Measurements from ENCODE around the gene MACROD2.

The MACROD2 gene

DNA sequence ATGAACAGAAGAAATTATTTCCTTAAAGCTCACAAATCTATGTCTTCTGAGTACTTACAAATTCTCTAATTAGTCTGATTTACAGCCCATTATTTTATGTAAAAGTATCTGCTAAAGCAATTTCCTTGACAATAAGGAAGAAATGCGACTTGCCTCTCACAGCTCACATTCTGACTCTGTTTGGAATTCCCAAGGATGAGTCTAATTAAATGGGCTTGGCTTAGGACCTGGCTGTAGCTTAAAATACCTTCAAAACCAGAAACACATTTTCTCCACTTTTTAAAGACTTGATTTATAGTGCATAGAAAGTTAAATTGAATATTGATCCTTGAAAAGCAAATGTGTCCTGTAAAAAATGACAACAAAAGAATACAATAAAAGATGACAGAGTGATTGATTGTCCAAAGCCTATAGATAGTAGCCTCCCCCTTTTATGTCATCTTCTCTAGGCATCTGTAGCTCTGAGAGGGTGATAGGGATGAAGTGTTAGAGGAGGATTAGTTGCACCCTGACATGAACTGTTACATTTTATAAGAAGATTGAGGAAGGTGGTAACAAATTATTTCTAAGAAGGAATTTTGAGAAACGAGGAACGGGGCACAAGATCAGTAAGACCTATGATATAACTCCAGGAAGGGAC lies 118.9 kb downstream of the MACROD2 start:
- POLR2A ChIA-PET = no interaction called here
- CTCF ChIA-PET = interaction anchor here (0.6 kb wide), 1 partner anchor 34 kb away, joined by 3 read pairs; no protein-coding TSS in a partner anchor
- Histone ChIP-seq H3K4me1 (ENCODE audit: control insufficient read depth, insufficient read depth, low read length) (no peaks in the 10 kb centered on the region), H3K27ac (ENCODE audit: extremely low read depth, low read depth, low read length) (no peak overlapping the region), H3K9me3 (ENCODE audit: control insufficient read depth, insufficient read depth, low read depth, low read length) (peaks cover 1% of the 10 kb centered on the region; the same call in 1 of the 2 replicates), H3K4me3 (ENCODE audit: low read depth, low read length) (no peak overlapping the region), H3K36me3 (ENCODE audit: control insufficient read depth in 2 of 2, insufficient read depth in 1 of 2, low read length in 2 of 2) (no peaks in the 10 kb centered on the region)
- TF ChIP-seq ZFP69B (tag by site-specific recombination; IDR thresholded peaks at IDR 0.05) (no peak), ZNF132 (tag by site-specific recombination; IDR thresholded peaks at IDR 0.05; ENCODE audit: borderline replicate concordance) (no peak), ZNF548 (tag by site-specific recombination; IDR thresholded peaks at IDR 0.05) (no peak), ZNF23 (tag by site-specific recombination; IDR thresholded peaks at IDR 0.05; ENCODE audit: borderline replicate concordance) (no peak)

DNA sequence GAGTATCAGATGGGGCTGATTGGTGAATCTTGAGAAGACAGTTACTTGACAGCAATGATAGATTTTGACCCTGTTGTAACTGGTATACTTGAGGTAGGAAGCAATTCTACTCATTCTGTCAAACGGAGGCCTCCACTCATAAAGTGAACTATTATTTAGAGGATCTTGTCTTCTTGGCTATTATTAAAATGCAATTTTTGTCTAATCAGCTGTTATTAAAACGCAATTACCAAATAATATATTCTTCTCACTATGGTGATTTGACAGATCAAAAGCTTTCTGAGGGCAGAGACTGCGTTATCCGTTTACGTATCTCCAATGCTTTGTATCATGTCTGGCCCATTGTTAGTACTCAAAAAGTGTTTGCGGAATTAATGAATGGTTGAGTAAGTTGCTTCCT lies 120.7 kb downstream of the MACROD2 start:
- no peak overlapping the region for H3K4me3 ChIP-seq (ENCODE audit: low read depth, low read length)
- ChIA-PET CTCF (no interaction called here), POLR2A (no interaction called here)
- H3K36me3 ChIP-seq (ENCODE audit: control insufficient read depth in 2 of 2, insufficient read depth in 1 of 2, low read length in 2 of 2) = no peaks in the 10 kb centered on the region
- H3K9me3 ChIP-seq (ENCODE audit: control insufficient read depth, insufficient read depth, low read depth, low read length) = no peaks in the 10 kb centered on the region
- H3K27ac ChIP-seq (ENCODE audit: extremely low read depth, low read depth, low read length) = no peak overlapping the region
- TF ChIP-seq MEIS1 (CRISPR knock-in tag; IDR thresholded peaks at IDR 0.05; ENCODE audit: borderline replicate concordance) = no peak
- TF ChIP-seq, protein P1, sequence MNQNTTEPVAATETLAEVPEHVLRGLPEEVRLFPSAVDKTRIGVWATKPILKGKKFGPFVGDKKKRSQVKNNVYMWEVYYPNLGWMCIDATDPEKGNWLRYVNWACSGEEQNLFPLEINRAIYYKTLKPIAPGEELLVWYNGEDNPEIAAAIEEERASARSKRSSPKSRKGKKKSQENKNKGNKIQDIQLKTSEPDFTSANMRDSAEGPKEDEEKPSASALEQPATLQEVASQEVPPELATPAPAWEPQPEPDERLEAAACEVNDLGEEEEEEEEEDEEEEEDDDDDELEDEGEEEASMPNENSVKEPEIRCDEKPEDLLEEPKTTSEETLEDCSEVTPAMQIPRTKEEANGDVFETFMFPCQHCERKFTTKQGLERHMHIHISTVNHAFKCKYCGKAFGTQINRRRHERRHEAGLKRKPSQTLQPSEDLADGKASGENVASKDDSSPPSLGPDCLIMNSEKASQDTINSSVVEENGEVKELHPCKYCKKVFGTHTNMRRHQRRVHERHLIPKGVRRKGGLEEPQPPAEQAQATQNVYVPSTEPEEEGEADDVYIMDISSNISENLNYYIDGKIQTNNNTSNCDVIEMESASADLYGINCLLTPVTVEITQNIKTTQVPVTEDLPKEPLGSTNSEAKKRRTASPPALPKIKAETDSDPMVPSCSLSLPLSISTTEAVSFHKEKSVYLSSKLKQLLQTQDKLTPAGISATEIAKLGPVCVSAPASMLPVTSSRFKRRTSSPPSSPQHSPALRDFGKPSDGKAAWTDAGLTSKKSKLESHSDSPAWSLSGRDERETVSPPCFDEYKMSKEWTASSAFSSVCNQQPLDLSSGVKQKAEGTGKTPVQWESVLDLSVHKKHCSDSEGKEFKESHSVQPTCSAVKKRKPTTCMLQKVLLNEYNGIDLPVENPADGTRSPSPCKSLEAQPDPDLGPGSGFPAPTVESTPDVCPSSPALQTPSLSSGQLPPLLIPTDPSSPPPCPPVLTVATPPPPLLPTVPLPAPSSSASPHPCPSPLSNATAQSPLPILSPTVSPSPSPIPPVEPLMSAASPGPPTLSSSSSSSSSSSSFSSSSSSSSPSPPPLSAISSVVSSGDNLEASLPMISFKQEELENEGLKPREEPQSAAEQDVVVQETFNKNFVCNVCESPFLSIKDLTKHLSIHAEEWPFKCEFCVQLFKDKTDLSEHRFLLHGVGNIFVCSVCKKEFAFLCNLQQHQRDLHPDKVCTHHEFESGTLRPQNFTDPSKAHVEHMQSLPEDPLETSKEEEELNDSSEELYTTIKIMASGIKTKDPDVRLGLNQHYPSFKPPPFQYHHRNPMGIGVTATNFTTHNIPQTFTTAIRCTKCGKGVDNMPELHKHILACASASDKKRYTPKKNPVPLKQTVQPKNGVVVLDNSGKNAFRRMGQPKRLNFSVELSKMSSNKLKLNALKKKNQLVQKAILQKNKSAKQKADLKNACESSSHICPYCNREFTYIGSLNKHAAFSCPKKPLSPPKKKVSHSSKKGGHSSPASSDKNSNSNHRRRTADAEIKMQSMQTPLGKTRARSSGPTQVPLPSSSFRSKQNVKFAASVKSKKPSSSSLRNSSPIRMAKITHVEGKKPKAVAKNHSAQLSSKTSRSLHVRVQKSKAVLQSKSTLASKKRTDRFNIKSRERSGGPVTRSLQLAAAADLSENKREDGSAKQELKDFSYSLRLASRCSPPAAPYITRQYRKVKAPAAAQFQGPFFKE (tag by site-specific recombination; IDR thresholded peaks at IDR 0.05; ENCODE audit: borderline replicate concordance) = no peak
- no peak for TF ChIP-seq ZFP3 (tag by site-specific recombination; IDR thresholded peaks at IDR 0.05; ENCODE audit: low read depth)
- no peak for TF ChIP-seq ZNF133 (tag by site-specific recombination; IDR thresholded peaks at IDR 0.05)
- TF ChIP-seq ZNF350 (tag by site-specific recombination; IDR thresholded peaks at IDR 0.05) = no peak
- no peak for TF ChIP-seq ZNF423 (tag by site-specific recombination; IDR thresholded peaks at IDR 0.05)
- no peak for TF ChIP-seq WT1 (tag by site-specific recombination; IDR thresholded peaks at IDR 0.05)
- TF ChIP-seq, protein P2, sequence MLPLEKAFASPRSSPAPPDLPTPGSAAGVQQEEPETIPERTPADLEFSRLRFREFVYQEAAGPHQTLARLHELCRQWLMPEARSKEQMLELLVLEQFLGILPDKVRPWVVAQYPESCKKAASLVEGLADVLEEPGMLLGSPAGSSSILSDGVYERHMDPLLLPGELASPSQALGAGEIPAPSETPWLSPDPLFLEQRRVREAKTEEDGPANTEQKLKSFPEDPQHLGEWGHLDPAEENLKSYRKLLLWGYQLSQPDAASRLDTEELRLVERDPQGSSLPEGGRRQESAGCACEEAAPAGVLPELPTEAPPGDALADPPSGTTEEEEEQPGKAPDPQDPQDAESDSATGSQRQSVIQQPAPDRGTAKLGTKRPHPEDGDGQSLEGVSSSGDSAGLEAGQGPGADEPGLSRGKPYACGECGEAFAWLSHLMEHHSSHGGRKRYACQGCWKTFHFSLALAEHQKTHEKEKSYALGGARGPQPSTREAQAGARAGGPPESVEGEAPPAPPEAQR (tag by site-specific recombination; IDR thresholded peaks at IDR 0.05) = no peak
- no peak for TF ChIP-seq TRIM28 (IDR thresholded peaks at IDR 0.05; ENCODE audit: borderline replicate concordance, low read length)
- no peak for TF ChIP-seq ZNF140 (tag by site-specific recombination; IDR thresholded peaks at IDR 0.05)
- TF ChIP-seq YY2 (tag by site-specific recombination; IDR thresholded peaks at IDR 0.05) = no peak
- TF ChIP-seq SCRT1 (tag by site-specific recombination; IDR thresholded peaks at IDR 0.05; ENCODE audit: borderline replicate concordance) = no peak
- no peaks in the 10 kb centered on the region for H3K4me1 ChIP-seq (ENCODE audit: control insufficient read depth, insufficient read depth, low read length)
